Breast epithelium (tissue), 3 donors: ENCODE results near the gene PCP4L1.

Experiments
- POLR2A ChIP-seq: fragments of 450-650 bp; IDR thresholded peaks from one replicate; pipeline ENCODE4 v1.6.1; 2016; ENCODE audit warnings: antibody characterized with exemption, mild to moderate bottlenecking, moderate library complexity
- POLR2AphosphoS5 ChIP-seq, 3 donors: sonication (generic); formaldehyde crosslinking; IDR thresholded peaks; one replicate each; pipeline ENCODE4 v1.6.1; 2017; ENCODE audit warnings: antibody characterized with exemption in 3 of 3
- TF ChIP-seq, protein P1 (sequence below), 3 donors: fragments of 450-650 bp; IDR thresholded peaks; one replicate each; pipeline ENCODE4 v1.5.1; 2016 to 2017; ENCODE audit warnings: antibody characterized with exemption in 3 of 3, mild to moderate bottlenecking in 3 of 3, moderate library complexity in 3 of 3

DNA sequence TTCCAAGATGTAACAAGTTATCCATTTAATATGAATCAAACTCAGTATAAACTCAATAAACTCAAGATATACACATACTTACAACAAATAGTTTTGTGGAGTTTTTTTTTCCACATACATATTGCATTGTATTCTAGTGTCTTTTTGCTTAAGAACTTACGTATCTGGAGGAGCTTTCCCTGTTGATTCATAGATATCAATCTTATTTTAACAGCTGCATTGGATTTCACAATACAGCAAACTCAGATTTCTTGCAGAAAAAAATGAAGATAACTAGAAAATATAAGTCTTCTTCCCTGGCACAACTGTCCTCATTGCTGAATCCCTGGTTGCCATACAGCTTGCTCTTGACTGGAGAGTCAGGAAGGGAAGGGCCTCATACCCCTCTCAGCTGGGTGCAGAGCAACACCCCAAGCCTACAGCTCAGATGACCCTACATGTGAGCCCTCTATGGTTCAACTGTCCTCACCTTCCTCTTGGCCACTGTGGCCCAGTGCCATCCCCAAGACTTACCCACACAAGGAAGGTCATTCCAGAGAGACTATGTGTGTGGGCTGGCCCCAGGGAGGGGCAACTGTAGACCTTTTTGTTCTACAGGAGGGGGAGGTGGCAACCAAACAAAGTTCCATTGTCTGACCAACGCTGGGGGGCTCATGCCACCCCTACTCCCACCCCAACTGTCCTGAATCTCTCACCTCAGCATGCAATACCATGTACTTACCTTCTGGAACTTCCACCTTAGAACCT is 49.5 kb downstream of the PCP4L1 start:
- TF ChIP-seq POLR2A (no peak), POLR2AphosphoS5 (IDR thresholded peaks at IDR 0.05) (no peak)
- TF ChIP-seq, protein P1, sequence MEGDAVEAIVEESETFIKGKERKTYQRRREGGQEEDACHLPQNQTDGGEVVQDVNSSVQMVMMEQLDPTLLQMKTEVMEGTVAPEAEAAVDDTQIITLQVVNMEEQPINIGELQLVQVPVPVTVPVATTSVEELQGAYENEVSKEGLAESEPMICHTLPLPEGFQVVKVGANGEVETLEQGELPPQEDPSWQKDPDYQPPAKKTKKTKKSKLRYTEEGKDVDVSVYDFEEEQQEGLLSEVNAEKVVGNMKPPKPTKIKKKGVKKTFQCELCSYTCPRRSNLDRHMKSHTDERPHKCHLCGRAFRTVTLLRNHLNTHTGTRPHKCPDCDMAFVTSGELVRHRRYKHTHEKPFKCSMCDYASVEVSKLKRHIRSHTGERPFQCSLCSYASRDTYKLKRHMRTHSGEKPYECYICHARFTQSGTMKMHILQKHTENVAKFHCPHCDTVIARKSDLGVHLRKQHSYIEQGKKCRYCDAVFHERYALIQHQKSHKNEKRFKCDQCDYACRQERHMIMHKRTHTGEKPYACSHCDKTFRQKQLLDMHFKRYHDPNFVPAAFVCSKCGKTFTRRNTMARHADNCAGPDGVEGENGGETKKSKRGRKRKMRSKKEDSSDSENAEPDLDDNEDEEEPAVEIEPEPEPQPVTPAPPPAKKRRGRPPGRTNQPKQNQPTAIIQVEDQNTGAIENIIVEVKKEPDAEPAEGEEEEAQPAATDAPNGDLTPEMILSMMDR (IDR thresholded peaks at IDR 0.05): no peak
